Stimulated activated CD8-positive, alpha-beta memory T cell treated with anti-CD3 and anti-CD28 coated beads, Interleukin-4, amount 100 ng/mL, for 1 hour (primary cell): ENCODE data around the gene CLASRP.
A peak's percentile ranks its signal among the peaks of the same experiment; 100 is the strongest.

Source experiments
- DNase-seq, 2 donors: peaks; one replicate each; pipeline ENCODE4 v3.0.0-alpha.2; 2020; ENCODE audit warnings: low read depth in 2 of 2, low spot score in 1 of 2

CLASRP gene

DNA sequence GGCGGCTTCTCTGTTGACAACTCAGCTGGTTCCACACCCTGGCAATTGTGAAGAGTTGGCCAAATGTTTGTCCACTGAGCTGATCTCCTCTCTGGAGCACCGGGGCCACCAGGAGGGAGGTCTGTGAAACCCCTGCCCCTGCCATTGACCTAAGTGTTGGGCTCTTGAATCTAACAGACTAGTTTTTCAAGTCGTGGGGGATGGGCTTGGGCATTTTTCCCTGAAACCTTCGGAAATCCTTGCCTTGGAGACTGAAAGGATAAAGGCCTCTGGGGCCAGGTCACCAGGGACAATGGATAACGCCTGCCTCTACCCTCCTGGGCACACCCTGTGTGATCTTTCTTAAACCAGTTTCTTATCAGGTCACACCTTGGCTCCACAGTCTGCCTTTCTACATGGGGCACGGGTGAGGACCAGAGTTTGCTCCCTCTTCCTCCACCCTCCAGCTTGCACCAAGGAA lies 41.1 kb downstream of the CLASRP start:
- DNase-seq: no peak

DNA sequence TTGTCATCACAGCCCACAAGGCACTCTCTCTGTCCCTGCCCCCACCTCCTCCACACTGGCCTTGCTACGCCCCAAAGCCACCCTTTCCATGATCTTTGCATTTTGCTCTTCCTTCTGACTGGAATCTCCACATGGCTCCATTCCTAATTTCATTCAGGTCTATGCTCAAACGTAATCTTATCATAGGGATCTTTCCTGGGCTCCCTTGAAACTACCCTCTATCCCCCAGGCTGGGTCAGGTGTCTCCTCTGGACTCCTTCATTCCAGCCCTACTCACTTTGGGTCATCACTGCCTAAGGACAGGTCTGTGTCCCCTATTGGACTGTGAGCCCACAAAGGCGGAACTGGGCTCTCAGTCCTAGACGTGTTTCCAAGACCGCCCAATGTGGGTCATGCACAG lies 43.3 kb downstream of the CLASRP start:
- DNase-seq: no peak

DNA sequence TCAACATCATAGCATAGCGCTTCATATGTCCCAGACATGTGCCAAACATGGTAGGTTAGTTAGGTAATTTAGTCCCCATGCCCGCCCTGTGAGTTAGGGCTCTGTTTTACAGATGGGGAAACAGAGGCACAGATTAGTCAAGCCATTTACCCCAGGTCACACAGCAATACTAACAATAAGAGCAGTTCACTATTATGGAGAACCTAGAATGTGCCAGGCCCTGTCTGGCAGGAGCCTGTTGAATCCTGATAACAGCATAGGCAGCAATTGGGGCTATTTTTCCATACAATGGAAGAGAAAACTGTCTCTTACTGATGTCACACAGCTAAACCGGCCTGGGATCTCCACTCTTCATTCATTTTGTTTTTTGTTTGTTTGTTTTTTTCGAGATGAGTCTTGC lies 47.6 kb downstream of the CLASRP start:
- no peak for DNase-seq

DNA sequence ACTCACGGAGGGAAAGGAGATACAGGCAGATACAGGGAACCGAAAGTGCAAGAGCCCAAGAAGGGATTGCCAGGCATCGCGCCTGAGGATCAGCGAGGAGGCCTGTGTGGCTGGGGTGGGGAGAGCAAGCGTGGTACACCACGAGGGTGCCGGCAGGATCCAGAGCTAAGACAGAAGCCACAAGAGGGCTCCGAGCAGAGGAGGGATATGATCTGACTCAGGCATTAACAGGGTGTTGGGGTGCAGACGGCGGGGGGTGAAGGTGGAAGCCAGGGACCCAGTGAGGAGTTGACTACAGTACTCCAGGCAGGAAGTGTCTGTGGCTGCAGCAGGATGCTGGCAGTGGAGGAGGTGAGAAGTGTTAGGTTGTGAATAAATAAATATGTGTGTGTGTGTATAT lies 48.7 kb downstream of the CLASRP start:
- DNase-seq: no peak

DNA sequence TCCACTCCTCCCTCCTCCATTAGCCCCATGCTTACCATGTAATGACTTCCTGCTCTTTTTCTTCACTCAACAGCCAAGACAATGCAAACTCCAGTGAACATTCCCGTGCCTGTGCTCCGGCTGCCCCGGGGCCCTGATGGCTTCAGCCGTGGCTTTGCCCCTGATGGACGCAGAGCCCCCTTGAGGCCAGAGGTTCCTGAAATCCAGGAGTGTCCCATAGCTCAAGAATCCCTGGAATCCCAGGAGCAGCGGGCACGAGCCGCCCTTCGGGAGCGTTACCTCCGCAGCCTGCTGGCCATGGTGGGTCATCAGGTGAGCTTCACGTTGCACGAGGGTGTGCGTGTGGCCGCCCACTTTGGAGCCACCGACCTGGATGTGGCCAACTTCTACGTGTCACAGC lies 51.2 kb downstream of the CLASRP start:
- no peak for DNase-seq

DNA sequence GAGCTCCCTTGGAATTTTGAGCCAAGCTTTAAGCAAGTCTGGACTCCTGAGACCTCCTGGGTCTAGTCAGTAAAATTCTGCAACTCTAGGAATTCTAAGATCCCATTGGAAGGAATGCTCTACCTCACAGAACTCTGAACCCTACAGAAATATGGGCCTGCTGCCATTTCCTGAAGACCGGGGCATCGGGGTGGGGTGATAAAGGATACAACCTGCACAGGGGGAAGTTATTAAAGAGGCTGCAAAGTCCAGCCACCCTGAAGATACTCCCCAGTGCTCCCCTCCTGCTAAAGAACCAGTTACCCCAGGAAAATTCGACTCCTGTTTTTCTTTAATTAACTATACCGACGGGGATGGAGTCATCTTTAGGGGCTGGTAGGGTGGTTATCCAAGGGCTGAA lies 51.8 kb downstream of the CLASRP start:
- DNase-seq: no peak

DNA sequence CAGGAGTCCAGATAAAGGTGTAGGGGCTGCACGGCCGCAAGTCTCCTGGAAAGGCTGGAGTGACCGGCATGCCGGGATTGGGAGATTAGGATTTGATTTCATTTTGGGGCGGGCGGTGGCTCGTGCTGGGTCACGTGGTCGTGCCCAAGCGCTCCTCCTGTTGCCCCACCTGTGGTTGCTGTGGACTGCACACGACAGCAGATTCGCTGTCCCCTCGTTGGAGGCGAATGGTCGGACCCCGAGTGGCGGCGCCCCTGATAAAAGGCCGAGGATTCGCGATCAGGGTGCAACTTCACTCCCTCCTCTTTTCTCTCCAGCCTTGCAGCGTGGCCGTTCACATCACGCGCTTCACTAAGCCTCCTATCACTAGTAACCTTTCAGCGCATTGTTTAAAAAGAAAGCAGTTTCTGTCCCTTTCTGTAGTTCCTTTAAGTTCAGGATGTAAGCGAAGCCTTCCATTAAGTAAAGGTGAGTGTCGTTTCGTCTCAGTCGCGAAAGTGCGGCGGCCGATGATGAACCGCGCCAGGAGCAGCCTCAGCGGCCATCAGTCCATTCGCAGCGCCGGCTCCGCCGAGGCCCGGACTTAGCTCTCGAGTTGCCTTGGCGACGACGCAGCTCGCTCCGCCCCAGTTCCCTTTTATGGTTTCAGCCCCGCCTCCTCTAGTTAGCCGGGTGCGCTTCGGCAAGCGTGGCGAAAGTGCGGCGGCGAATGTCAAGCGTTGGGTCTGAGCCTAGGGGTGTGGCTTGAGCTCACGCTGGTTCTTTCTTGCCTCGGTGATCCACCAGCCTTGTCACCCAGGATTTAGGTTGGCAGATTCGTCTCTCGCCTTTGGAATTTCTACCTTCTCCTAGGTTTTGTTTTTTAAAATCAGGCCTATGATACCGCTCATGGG lies 52.4 kb downstream of the CLASRP start:
- peak; percentile 89 to 93 for DNase-seq

DNA sequence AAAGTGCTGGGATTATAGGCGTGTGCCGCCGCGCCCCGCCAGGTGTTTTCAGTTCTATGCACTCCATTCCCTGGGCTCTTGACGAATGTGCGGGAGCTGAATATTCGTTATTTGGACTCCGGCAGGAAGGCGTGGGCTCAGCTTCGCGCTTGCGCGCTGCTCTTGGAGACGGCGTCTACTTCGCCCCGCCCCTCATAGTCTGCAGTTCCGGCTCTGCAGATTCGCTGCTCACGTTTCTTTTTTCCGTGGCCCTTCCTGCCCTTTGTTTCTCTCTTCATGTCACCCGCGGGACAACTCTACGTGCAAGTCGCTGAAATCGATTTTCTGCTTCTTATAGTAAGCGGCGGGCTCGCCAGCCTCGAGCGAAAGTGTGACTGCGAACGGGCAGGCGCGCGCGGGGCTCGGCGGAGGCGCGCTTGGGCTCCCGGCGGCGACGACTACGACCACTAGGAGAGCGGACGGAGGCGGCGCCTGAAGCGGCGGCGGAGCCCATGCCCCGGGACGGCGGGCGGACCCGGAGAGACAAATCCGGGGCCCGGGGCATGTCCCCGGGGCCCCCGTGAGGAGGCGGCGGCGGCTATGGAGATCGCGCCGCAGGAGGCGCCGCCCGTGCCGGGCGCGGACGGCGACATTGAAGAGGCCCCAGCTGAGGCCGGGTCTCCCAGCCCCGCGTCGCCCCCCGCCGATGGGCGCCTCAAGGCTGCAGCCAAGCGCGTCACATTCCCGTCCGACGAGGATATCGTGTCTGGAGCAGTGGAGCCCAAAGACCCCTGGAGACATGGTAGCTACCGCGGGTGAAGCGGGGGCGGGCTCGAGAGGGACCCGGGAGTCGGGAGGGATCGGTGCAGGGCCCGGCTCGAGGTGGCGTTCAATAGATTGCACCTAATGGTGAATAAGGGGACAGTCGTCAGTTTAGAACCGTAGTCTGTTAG lies 54.2 kb downstream of the CLASRP start, which contains the start of gene PPP1R37:
PPP1R37 (plus strand) TSS at position 433 of the 932 bp plus-strand sequence; CDS start at position 580, 147 bp downstream.
- peak; percentile 84 to 85 for DNase-seq

DNA sequence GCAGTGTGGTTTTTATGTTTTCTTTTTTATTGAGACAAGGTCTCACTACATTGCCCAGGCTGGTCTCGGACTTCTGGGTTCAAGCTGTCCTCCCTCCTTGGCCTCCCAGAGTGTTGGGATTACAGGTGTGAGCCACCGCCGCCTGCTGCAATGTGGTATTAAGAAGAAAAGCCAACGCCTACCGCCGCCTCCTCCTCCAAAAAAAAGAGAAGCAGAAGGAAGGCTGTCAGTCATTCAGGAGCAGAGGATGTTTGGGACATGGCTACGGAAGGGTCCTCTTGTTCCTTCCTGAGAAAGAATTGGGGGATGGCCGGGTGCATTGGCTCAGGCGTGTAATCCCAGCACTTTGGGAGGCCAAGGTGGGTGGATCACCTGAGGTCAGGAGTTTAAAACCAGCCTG lies 55.3 kb downstream of the CLASRP start:
- no peak for DNase-seq

DNA sequence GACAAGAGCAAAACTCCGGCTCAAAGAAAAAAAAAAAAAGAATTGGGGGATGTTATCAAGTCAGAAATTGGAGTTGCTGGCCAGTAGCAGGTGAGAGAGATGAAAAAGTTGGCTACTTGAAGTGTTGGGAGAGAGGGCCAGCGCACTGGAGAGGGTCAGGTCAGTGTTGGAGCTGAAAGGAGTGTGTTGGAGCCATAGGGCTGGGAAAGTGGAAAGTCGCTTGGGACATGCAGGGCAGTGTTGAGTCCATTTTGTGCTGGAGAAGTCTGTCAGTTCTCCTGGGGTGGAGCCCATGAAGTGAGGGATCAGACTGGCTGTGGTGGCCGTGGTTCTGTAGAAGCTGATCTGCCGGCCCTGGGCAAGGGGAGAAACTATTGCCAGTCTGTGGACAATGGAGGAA lies 55.9 kb downstream of the CLASRP start:
- no peak for DNase-seq

DNA sequence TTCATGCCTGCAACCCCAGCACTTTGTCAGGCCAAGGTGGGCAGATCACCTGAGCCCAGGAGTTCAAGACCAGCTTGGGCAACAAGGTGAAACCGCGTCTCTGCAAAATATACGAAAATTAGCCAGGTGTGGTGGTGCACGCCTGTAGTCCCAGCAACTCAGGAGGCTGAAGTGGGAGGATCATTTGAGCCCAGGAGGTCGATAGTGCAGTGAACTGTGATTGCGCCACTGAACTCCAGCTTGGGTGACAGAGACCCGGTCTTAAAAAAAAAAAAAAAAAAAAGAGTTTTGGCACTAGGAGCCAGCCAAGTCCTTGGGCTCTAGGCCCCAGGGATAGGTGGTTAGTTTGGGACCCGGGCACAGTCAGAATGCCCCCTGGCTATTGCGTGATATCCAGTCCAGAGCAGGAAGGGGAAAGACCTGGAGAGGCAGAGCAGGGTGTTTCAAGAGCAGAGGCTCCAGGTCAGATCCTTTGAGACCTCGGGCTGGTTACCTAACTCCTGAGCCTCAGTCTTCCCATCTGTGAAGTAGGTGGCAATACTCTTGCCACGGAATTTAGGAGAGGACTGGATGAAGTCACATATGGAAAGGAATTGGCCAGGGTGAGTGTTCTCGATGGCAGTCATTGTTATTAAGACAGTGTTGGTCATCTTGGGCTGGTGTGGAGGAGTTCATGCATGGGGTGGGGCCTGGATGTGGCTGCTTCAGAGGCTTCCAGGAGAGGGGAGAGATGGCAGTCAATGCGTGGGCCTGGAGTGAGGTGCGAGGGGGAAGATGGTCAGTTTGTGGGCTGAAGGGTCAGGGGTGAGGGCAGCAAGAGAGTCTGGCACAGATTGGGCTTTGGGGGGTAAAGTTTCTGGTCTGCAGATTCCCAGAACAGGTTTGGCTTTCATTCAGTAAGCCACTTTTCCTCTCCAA lies 56.9 kb downstream of the CLASRP start:
- no peak for DNase-seq

DNA sequence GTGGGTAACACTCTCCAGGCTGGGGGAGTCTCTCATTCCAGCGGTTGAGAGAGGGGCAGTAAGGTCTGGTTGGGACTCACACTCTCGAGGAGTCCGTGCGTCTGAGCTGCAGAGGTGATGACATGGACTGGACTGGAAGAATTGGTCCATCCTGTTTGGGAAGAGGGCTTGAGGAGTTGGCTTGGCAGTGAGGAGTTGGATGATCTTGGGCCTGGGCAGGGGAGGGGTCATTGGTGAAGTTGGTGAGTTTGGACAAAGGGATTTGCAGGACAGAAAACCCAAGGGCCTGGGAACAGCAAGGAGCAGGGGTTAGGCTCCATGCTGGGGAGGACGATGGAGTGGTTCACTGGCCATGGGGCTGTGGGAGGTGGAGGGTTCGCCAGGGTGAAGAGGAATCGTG lies 57.9 kb downstream of the CLASRP start:
- no peak for DNase-seq

DNA sequence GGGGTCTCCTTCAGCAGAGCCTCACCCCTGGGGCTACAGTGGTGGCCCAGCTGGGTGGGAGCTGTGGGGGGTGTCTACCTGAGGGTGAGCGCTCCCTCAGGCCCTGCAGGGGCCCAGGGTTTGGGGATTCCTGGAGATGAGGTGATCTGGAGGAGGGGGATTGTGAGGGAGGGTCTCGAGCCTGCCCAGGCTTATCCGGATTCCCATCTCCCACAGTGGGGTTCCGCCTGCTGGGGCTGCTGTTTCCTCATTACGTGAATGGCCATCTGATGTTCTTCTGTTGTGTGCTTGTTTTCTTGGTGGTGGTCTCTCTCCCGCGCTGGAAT lies 58.6 kb downstream of the CLASRP start:
- no peak for DNase-seq

DNA sequence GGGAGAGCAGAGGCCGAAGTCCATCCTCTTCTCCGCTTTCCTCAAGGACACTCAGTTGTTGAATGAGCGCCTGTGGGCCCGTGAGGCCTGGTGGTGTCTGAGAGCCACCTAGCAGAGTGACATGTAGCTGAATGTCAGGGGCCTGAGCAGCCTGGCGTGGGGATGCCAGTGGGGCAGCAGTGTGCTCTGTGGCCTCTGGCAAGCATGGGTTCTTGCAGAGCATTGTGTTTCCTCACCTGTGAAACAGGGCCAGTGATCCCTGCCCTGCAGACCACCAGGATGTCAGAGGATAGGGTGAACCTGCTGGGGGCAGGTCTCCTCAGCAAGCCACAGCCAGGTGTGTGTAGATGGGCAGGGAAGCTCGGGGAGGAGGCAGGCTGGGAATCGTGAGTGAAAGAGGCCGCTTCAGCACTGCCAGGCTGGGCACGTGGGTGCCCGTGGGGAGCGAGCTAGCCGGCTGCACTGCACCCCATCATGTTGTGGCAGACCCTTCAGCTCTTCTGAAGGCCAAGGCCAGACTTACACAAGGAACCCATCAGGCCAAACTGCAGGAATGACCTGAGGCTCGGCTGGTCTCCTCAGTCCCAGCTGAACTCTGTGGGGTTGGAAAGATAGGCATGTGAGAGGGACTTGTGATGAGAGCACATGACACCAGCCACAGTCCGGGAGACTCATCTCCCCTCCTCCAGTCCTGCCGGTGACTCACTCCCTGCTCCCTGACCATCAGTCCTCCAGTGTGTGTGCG lies 59.1 kb downstream of the CLASRP start:
- DNase-seq: no peak

DNA sequence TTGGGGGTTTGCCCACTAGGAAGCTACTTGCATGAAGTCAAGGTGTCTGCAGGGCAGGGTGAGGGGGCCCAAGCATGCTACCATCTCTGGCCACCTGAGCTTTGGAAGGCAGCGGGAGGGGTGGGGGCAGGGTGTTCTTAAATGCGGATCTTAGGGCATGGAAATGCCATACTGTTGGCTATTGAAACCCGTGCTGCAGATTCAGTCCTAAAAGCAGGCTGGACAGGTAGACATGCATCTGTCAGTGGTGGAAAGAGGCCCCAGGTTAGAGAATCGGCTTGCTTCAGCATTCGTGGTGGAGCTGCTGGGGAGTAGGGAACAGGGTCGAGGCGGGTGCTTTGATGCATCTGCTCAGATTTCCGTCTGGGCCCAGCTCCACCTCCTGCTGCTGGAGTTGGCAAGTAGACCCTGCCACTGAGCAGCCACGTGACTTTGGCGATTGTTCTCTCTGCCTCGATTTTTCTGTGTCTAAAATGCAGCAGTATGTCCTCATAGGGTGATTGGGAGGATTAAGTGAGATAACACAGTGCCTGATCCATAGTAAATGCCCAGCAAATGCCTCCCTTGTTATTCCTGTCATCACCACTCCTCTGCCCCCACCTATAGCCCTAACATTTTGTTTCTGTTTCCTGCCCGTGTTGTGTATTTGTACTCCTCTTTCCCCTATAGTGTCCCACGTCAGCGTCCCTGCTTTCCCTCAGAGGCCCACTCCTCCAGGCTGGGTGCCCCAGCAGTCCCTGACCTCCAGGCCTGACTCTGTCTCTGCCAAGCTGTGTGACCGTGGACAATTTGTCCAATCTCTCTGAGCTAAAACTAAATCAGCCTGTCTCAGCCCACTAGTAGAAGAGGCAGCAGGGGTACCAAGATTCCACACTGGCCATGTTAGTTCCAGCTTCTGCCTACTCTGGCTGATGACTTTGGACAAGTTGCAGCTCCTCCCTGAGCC lies 59.9 kb downstream of the CLASRP start:
- no peak for DNase-seq

DNA sequence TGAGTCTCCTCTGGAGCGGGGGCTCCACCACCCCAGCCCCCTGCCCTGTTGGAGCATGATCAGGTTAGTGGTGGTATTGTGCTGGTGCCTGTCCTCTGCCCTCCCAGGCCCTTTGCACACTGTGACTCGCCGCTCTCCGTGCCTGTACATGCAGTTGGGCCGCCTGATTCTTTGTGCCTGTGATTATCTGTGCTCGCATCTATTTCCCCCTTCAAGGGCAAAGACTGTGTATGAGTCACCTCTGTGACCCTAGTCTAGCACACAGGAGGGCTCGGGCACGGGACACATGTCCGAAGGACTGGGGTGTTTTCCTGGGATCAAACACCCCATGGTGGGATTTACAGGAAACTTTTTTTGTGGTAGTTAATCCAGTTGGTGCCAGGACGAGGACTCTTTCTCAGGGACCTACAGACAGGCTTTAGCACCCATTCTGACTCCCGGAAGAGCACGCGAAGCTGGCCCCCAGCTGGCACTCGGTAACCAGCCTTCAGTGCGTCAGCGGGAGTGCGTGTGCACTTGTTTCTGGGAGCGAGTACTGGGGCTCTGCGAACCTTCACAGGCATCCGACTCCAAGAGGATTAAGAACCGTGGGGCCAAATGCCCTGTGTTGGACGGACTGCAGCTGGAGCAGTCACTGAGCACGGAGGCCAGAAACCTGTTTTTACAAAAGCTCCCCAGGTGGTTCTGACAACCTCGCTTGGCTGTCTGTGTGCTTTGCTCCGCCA lies 60.8 kb downstream of the CLASRP start:
- no peak for DNase-seq

DNA sequence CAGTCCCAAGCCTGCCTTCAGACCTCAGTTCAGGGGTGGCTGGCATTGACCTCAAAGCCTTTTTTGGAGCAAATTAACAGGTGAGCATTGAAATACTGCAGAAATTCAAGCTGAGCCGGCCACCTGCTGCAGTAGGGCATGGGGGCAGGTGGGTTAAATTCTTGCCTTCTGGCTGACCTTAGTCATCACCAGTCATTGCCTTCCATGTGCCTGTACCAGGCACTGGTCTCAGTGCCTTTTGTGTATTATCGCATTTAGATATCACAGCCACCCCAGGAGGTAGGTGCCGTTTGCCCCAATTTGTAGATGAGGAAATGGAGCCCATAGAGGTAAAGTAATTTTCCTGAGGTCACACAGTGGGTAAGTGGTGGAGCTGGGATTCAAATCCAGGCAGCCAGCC lies 61.4 kb downstream of the CLASRP start:
- no peak for DNase-seq

DNA sequence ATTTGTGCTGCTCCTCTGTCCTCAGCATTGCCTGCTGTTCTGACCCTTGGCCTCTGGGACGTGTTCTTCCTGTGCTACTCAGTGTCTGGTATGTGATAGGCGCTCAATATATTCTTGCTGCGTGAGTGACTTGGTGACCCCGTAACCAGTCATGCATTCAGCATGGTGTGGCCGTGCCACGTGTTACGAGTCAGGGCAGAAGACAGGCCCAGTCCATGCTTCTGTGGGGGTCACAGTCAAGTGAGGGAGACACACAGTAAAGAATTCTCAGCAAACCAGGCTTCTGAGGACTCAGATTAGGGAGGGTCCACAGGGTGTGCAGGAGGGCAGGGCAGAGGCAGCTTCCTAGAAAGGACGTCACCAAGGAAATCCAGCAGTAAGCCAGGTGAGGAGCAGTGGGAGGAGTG lies 62.0 kb downstream of the CLASRP start:
- no peak for DNase-seq
